ENCODE data around the gene FMNL3.

DNA sequence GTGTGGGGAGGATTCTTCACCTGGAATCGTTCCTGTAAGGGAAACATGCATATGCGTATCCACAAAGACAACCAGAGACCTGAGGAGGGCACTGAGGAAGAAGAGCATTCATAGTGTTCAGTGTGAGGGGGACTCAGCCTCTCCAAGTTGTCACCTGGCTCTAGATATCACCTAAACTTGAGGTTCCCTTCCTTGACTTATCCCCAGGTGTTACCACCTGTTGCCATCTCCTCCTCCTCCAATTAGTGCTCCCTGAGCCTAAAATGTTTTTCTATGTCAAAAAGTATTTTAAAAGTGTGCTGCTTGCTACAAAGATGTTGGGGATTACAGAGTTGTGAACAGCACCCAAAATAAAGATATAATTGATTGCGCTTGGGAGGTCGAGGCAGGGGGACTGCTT is 41.0 kb downstream of the FMNL3 start:
- TF ChIP-seq, protein P1, sequence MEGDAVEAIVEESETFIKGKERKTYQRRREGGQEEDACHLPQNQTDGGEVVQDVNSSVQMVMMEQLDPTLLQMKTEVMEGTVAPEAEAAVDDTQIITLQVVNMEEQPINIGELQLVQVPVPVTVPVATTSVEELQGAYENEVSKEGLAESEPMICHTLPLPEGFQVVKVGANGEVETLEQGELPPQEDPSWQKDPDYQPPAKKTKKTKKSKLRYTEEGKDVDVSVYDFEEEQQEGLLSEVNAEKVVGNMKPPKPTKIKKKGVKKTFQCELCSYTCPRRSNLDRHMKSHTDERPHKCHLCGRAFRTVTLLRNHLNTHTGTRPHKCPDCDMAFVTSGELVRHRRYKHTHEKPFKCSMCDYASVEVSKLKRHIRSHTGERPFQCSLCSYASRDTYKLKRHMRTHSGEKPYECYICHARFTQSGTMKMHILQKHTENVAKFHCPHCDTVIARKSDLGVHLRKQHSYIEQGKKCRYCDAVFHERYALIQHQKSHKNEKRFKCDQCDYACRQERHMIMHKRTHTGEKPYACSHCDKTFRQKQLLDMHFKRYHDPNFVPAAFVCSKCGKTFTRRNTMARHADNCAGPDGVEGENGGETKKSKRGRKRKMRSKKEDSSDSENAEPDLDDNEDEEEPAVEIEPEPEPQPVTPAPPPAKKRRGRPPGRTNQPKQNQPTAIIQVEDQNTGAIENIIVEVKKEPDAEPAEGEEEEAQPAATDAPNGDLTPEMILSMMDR (IDR thresholded peaks at IDR 0.05): no peak
- TF ChIP-seq EZH2phosphoT487 (IDR thresholded peaks at IDR 0.05) (no peak), EZH2 (IDR thresholded peaks at IDR 0.05) (no peak)

Data from neural progenitor cell (in vitro differentiated cells).